ENCODE data around the gene AIPL1. TPM values are rescaled to one million over a fixed set of nuclear protein-coding genes. Genes with fewer than 3 reads are reported as not detected.
A peak's percentile ranks its signal among the peaks of the same experiment; 100 is the strongest.

Gene AIPL1
- total and polyA plus RNA-seq, 10 of the 15 experiments (the other 5 are each of a cell fraction or from before 2014, with no cell fraction given) = not detected

DNA sequence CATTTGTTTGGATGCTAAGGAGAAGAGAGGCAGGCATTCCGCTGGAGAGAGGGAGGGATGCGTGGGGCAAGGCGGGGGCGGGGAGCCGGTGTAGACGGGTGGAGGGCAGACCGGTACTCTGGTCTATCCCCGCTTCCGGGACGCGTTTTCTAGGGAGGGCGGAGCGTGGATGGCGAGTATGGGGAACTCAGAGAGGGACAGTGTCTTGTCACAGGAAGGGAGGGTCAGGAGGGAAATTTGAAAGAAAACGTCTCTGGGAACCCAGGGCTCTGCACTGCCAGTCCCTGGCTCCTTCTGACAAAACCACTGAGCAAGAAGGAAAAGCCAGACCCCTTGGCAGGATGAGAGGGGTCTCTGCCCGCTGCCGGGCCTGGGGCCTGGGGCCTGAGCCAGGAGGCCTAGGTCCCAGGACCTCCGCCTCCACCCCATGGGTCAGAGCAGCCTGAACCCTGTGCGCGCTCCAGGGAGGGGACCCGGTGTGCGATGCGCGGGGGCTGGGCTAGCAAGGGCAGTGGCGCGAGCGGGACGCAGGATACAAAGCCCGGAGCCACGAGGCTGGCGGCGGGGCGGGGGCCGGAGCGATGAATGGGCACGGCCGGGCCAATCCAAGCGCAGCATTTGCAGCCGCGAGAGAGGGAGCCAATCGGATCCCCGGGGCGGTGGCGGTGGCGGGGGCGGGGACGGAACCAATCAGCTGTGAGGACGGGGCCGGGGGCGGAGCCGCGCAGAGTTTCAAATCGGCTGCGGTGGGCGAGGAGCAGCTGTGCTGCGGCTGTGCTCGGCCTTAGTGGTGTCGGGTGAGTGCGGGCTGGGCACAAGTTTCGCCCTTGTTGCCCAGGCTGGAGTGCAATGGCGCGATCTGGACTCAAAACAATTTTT lies 9.0 kb upstream of the AIPL1 start, which contains the start of gene PIMREG (continued):
- TF ChIP-seq, protein P1, sequence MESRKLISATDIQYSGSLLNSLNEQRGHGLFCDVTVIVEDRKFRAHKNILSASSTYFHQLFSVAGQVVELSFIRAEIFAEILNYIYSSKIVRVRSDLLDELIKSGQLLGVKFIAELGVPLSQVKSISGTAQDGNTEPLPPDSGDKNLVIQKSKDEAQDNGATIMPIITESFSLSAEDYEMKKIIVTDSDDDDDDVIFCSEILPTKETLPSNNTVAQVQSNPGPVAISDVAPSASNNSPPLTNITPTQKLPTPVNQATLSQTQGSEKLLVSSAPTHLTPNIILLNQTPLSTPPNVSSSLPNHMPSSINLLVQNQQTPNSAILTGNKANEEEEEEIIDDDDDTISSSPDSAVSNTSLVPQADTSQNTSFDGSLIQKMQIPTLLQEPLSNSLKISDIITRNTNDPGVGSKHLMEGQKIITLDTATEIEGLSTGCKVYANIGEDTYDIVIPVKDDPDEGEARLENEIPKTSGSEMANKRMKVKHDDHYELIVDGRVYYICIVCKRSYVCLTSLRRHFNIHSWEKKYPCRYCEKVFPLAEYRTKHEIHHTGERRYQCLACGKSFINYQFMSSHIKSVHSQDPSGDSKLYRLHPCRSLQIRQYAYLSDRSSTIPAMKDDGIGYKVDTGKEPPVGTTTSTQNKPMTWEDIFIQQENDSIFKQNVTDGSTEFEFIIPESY (IDR thresholded peaks at IDR 0.05) = no peak
- TF ChIP-seq TAF1 (IDR thresholded peaks at IDR 0.05; ENCODE audit: borderline replicate concordance, low read depth, low read length) (peak; percentile 48; the same call in 1 of the 2 replicates), BHLHE40 (IDR thresholded peaks at IDR 0.05; ENCODE audit: borderline replicate concordance in 1 of 2, low read depth in 2 of 2, low read length in 1 of 2) (peak; percentile 67 to 80), SIN3A (IDR thresholded peaks at IDR 0.05; ENCODE audit: low read depth, low read length) (peak; percentile 97), FOXM1 (IDR thresholded peaks at IDR 0.05; ENCODE audit: low read depth, low read length) (peak; percentile 60; the same call in 1 of the 2 replicates), EGR1 (IDR thresholded peaks at IDR 0.05; ENCODE audit: borderline replicate concordance in 1 of 2, low read depth in 2 of 2, low read length in 2 of 2) (peak in 1 of 2 experiments; percentile 94; a peak in 2 of 3 replicates), POU2F2 (IDR thresholded peaks at IDR 0.05; ENCODE audit: borderline replicate concordance, low read depth, low read length) (0 out of 3 replicates have a peak, but pooled peaks have one; percentile 2), ZBTB40 (IDR thresholded peaks at IDR 0.05; ENCODE audit: borderline replicate concordance) (peak; percentile 33; the same call in 1 of the 2 replicates), LARP7 (IDR thresholded peaks at IDR 0.05) (peak; percentile 44; the same call in 1 of the 2 replicates), POLR2AphosphoS5 (IDR thresholded peaks at IDR 0.05; ENCODE audit: low read length) (peak; percentile 71; the same call in 1 of the 2 replicates), RELA (IDR thresholded peaks at IDR 0.05; ENCODE audit: borderline replicate concordance, partially characterized antibody) (no peak), GABPA (IDR thresholded peaks at IDR 0.05; ENCODE audit: low read depth) (peak; percentile 79), SP1 (IDR thresholded peaks at IDR 0.05; ENCODE audit: low read depth, low read length) (peak; percentile 78), FOS (IDR thresholded peaks at IDR 0.05; ENCODE audit: borderline replicate concordance, extremely low read depth, insufficient read length) (no peak), IRF5 (IDR thresholded peaks at IDR 0.05; ENCODE audit: borderline replicate concordance) (no peak)
- TF ChIP-seq, protein P2, sequence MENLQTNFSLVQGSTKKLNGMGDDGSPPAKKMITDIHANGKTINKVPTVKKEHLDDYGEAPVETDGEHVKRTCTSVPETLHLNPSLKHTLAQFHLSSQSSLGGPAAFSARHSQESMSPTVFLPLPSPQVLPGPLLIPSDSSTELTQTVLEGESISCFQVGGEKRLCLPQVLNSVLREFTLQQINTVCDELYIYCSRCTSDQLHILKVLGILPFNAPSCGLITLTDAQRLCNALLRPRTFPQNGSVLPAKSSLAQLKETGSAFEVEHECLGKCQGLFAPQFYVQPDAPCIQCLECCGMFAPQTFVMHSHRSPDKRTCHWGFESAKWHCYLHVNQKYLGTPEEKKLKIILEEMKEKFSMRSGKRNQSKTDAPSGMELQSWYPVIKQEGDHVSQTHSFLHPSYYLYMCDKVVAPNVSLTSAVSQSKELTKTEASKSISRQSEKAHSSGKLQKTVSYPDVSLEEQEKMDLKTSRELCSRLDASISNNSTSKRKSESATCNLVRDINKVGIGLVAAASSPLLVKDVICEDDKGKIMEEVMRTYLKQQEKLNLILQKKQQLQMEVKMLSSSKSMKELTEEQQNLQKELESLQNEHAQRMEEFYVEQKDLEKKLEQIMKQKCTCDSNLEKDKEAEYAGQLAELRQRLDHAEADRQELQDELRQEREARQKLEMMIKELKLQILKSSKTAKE (IDR thresholded peaks at IDR 0.05; ENCODE audit: low read depth, poor library complexity, severe bottlenecking) = no peak
